ENCODE results near the gene C16orf92.

C16orf92 gene

DNA sequence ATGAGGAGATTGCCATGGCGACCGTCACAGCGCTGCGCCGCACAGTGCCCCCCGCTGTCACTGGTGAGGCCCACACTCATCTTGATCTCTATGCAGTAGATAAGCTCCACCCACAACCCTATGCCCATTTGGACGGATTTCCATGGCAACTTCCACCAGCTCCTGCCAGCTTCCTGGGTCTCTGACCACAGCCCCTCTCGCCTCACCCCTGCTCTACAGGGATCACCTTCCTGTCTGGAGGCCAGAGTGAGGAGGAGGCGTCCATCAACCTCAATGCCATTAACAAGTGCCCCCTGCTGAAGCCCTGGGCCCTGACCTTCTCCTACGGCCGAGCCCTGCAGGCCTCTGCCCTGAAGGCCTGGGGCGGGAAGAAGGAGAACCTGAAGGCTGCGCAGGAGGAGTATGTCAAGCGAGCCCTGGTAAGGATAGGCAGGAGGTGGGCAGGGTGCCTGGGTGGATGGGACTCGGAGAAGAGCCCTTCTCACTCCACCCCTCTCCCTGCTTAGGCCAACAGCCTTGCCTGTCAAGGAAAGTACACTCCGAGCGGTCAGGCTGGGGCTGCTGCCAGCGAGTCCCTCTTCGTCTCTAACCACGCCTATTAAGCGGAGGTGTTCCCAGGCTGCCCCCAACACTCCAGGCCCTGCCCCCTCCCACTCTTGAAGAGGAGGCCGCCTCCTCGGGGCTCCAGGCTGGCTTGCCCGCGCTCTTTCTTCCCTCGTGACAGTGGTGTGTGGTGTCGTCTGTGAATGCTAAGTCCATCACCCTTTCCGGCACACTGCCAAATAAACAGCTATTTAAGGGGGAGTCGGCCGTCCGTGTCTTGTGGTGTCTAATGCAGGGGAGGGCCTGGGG lies 46.8 kb downstream of the C16orf92 start:
- TF ChIP-seq, protein P1, sequence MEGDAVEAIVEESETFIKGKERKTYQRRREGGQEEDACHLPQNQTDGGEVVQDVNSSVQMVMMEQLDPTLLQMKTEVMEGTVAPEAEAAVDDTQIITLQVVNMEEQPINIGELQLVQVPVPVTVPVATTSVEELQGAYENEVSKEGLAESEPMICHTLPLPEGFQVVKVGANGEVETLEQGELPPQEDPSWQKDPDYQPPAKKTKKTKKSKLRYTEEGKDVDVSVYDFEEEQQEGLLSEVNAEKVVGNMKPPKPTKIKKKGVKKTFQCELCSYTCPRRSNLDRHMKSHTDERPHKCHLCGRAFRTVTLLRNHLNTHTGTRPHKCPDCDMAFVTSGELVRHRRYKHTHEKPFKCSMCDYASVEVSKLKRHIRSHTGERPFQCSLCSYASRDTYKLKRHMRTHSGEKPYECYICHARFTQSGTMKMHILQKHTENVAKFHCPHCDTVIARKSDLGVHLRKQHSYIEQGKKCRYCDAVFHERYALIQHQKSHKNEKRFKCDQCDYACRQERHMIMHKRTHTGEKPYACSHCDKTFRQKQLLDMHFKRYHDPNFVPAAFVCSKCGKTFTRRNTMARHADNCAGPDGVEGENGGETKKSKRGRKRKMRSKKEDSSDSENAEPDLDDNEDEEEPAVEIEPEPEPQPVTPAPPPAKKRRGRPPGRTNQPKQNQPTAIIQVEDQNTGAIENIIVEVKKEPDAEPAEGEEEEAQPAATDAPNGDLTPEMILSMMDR (IDR thresholded peaks at IDR 0.05; ENCODE audit: low read depth, low read length): no peak
- peak overlapping the region; percentile 4 for H3K4me3 ChIP-seq (ENCODE audit: low read depth, low read length)
- in situ Hi-C loops (cut with HindIII; ENCODE audit: low sequenced_read_pairs): no loop called here
- DNase-seq (ENCODE audit: low read depth, low spot score): no peak

DNA sequence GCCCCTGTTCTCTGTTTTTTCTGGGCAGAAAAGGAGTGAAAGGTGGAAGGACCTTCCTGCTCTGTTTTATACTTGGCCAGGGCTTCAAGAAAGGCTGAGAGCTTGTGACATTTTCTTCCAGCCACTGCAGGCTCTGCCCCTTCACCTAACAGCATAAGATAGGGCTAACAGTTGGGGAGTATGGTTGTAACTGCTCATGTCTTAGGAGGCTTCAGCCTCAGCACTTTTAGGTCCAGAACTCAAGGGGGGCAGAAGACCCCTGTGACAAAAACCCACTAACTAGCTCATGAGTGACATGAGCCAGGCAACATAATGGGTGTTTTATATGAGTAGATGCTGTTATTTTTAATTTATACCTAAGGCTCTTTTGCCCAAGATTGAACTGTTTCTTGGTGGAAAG lies 47.5 kb downstream of the C16orf92 start:
- H3K4me3 ChIP-seq (ENCODE audit: low read depth, low read length): peak overlapping the region; percentile 4
- TF ChIP-seq, protein P1 (IDR thresholded peaks at IDR 0.05; ENCODE audit: low read depth, low read length): no peak
- in situ Hi-C loops (cut with HindIII; ENCODE audit: low sequenced_read_pairs): no loop called here
- DNase-seq (ENCODE audit: low read depth, low spot score): no peak
